GM12878 (cell line): Measurements from ENCODE around the gene MLN. TPM values are rescaled to one million over a fixed set of nuclear protein-coding genes. Genes with fewer than 3 reads are reported as not detected.

Source experiments
- ATAC-seq: fragments of 200-7000 bp; cut with Tn5 transposase; 3 replicates; pipeline ENCODE4 v1.9.1; 2020; ENCODE audit warnings: mild to moderate bottlenecking, moderate library complexity
- BruUV-seq: library from RNA; stranded (reverse); fragments of 400-500 nt; replicated peaks from 2 replicates; lab custom pipeline; 2021; lab: Mats Ljungman, UMichigan
- CTCF ChIA-PET: fragments of 300-600 bp; sonication (Branson Sonifier 250); formaldehyde crosslinking; extraction: SDS; loops from one replicate; lab custom pipeline; 2021; ENCODE audit warnings: inconsistent platforms; lab: Yijun Ruan, JAX
- POLR2A ChIA-PET: fragments of 350-600 bp; formaldehyde crosslinking; extraction: SDS; loops from one replicate; lab custom pipeline; 2021; ENCODE audit warnings: inconsistent platforms; lab: Charles Lee
- RAD21 ChIA-PET: fragments of 300-600 bp; sonication (Branson Sonifier 250); formaldehyde crosslinking; loops from one replicate; lab custom pipeline; 2023; ENCODE audit warnings: antibody characterized with exemption; ENCODE audit not compliant: unreplicated experiment; lab: Charles Lee
- SMC1A ChIA-PET: fragments of 300-600 bp; sonication (Branson Sonifier 250); formaldehyde crosslinking; loops from one replicate; lab custom pipeline; 2023; ENCODE audit not compliant: unreplicated experiment, uncharacterized antibody; lab: Charles Lee
- DNase-seq: peaks from one replicate; pipeline ENCODE4 v3.0.0-alpha.2; 2011; ENCODE audit warnings: low read depth, low spot score
- FAIRE-seq: peaks from 3 replicates; lab custom pipeline; 2011; peaks lifted over from hg19 to GRCh38; lab: Jason Lieb, UNC
- H2AFZ ChIP-seq: 2 replicates; pipeline ENCODE4 v1.6.0; 2011; ENCODE audit warnings: low read depth, low read length, control low read depth; ENCODE audit not compliant: control insufficient read depth
- H3K27ac ChIP-seq: 2 replicates; pipeline ENCODE4 v1.5.1; 2011; ENCODE audit warnings: control low read depth; ENCODE audit not compliant: control insufficient read depth, insufficient read depth
- H3K27me3 ChIP-seq, 2 experiments: replicated peaks in 1 of 2; 2 replicates each; pipeline versions ENCODE4 v1.6.0 to v1.6.1; 2011; ENCODE audit warnings: low read length in 1 of 2; ENCODE audit not compliant: control insufficient read depth in 2 of 2, insufficient read depth in 2 of 2
- H3K36me3 ChIP-seq, 2 experiments: 2 replicates each; pipeline ENCODE4 v1.5.1; 2011; ENCODE audit warnings: low read length in 1 of 2; ENCODE audit not compliant: control insufficient read depth in 2 of 2, insufficient read depth in 2 of 2
- H3K4me1 ChIP-seq: 2 replicates; pipeline ENCODE4 v1.6.1; 2011; ENCODE audit warnings: mild to moderate bottlenecking, low read length, moderate library complexity, mixed read lengths; ENCODE audit not compliant: control insufficient read depth, insufficient read depth
- H3K4me2 ChIP-seq: 2 replicates; pipeline ENCODE4 v1.6.0; 2011; ENCODE audit warnings: control low read depth; ENCODE audit not compliant: control insufficient read depth, insufficient read depth
- H3K4me3 ChIP-seq: fragments of 200-600 bp; sonication (generic); 2 replicates; pipeline ENCODE4 v1.5.1; 2016
- H3K79me2 ChIP-seq: 2 replicates; pipeline ENCODE4 v1.6.0; 2011; ENCODE audit warnings: low read length; ENCODE audit not compliant: control insufficient read depth, insufficient read depth
- H3K9ac ChIP-seq: 2 replicates; pipeline ENCODE4 v1.8.0; 2011; ENCODE audit warnings: low read length, control low read depth, mixed read lengths; ENCODE audit not compliant: control insufficient read depth, insufficient read depth
- H3K9me3 ChIP-seq: replicated peaks from 3 replicates; pipeline ENCODE4 v1.5.1; 2011; ENCODE audit warnings: mild to moderate bottlenecking, low read length; ENCODE audit not compliant: control insufficient read depth, insufficient read depth
- H4K20me1 ChIP-seq: 2 replicates; pipeline ENCODE4 v1.6.0; 2011; ENCODE audit not compliant: control insufficient read depth, insufficient read depth
- BCL11A ChIP-seq: IDR thresholded peaks from 2 replicates; pipeline ENCODE4 v1.6.1; 2011; ENCODE audit warnings: low read depth, low read length
- HDAC2 ChIP-seq: fragments of 200-600 bp; sonication (generic); IDR thresholded peaks from 2 replicates; pipeline ENCODE4 v1.6.1; 2017
- NBN ChIP-seq: fragments of 450-650 bp; IDR thresholded peaks from 2 replicates; pipeline ENCODE4 v1.6.1; 2016
- NRF1 ChIP-seq: conservative IDR thresholded peaks from 2 replicates; pipeline ENCODE4 v1.6.1; 2011; ENCODE audit warnings: mild to moderate bottlenecking, low read depth, low read length, improper control_type of control experiment
- SPI1 ChIP-seq: IDR thresholded peaks from 2 replicates; pipeline ENCODE4 v1.6.1; 2011; ENCODE audit warnings: low read depth, mild to moderate bottlenecking, low read length, moderate library complexity, borderline replicate concordance; ENCODE audit not compliant: insufficient read depth
- SRF ChIP-seq, 2 experiments: IDR thresholded peaks; 2 replicates each; pipeline ENCODE4 v1.6.1; 2011; ENCODE audit warnings: low read depth in 2 of 2, low read length in 2 of 2, mild to moderate bottlenecking in 1 of 2, moderate library complexity in 1 of 2
- SUZ12 ChIP-seq: fragments of 200-600 bp; sonication (generic); IDR thresholded peaks from one replicate; pipeline ENCODE4 v1.6.1; 2018; ENCODE audit warnings: antibody characterized with exemption, mild to moderate bottlenecking; ENCODE audit not compliant: unreplicated experiment
- TCF12 ChIP-seq: IDR thresholded peaks from 2 replicates; pipeline ENCODE4 v1.6.1; 2011; ENCODE audit warnings: low read depth, mild to moderate bottlenecking, low read length
- WGBS: methylation state at CpG from one replicate; pipeline ENCODE4 v1.1.6; 2016; ENCODE audit warnings: low lambda C conversion rate; ENCODE audit not compliant: insufficient replicate concordance, insufficient coverage; ENCODE audit errors: missing lambda C conversion rate; 5-methylcytosine and 5-hydroxymethylcytosine counted together
- in situ Hi-C: fragments of 300-500 bp; cut with MboI; formaldehyde crosslinking; loops from 9 replicates; pipeline ENCODE4 v1.14.3; 2018; ENCODE audit warnings: mixed read lengths
- intact Hi-C: fragments of 100-400 bp; cut with micrococcal nuclease; formaldehyde crosslinking; loops from one replicate; pipeline ENCODE4 v1.14.2; 2022; ENCODE audit not compliant: unreplicated experiment
- polyA plus RNA-seq, 11 experiments: library from polyadenylated mRNA; depleted of rRNA in 4 of 11; unstranded in 6 of 11; stranded (reverse) in 5 of 11; fragments of >200 nt; fragmentation: Nextera tagmentation in 4 of 11; fragmentation: Illumina TruSeq in 1 of 11; extraction: Ambion mirVana in 4 of 11; extraction: Trizol in 1 of 11; gene quantifications; 1 replicate in 1 of 11; 2 replicates in 10 of 11; pipeline versions ENCODE4 v1.2.1 to v1.2.3, GENCODE V29; 2011 to 2016; ENCODE audit warnings: inconsistent platforms in 2 of 11, missing spikeins in 2 of 11, low read depth in 1 of 11
- total RNA-seq, 4 experiments: library from RNA; depleted of rRNA in 3 of 4; stranded (reverse); fragments of >200 nt in 3 of 4; fragmentation: Illumina TruSeq in 1 of 4; extraction: Trizol in 1 of 4; gene quantifications; 2 replicates each; pipeline versions ENCODE4 v1.2.1 to v1.2.3, GENCODE V29; 2013 to 2021
- TF ChIP-seq, protein P1 (sequence below): fragments of 450-650 bp; IDR thresholded peaks from 2 replicates; pipeline ENCODE4 v1.6.1; 2017; ENCODE audit warnings: mild to moderate bottlenecking, low read depth, inconsistent platforms; ENCODE audit not compliant: poor library complexity, severe bottlenecking
- TF ChIP-seq, protein P2 (sequence below): fragments of 450-650 bp; formaldehyde crosslinking; IDR thresholded peaks from 2 replicates; pipeline ENCODE4 v1.4.0; 2022; ENCODE audit warnings: mild to moderate bottlenecking, moderate library complexity
- TF ChIP-seq, protein P3 (sequence below): fragments of 450-650 bp; IDR thresholded peaks from 2 replicates; pipeline ENCODE4 v1.6.1; 2018; ENCODE audit warnings: borderline replicate concordance, mild to moderate bottlenecking; ENCODE audit not compliant: partially characterized antibody

The MLN gene
- total and polyA plus RNA-seq, 10 of the 15 experiments (the other 5 are each of a cell fraction or from before 2014, with no cell fraction given), result not detected

DNA sequence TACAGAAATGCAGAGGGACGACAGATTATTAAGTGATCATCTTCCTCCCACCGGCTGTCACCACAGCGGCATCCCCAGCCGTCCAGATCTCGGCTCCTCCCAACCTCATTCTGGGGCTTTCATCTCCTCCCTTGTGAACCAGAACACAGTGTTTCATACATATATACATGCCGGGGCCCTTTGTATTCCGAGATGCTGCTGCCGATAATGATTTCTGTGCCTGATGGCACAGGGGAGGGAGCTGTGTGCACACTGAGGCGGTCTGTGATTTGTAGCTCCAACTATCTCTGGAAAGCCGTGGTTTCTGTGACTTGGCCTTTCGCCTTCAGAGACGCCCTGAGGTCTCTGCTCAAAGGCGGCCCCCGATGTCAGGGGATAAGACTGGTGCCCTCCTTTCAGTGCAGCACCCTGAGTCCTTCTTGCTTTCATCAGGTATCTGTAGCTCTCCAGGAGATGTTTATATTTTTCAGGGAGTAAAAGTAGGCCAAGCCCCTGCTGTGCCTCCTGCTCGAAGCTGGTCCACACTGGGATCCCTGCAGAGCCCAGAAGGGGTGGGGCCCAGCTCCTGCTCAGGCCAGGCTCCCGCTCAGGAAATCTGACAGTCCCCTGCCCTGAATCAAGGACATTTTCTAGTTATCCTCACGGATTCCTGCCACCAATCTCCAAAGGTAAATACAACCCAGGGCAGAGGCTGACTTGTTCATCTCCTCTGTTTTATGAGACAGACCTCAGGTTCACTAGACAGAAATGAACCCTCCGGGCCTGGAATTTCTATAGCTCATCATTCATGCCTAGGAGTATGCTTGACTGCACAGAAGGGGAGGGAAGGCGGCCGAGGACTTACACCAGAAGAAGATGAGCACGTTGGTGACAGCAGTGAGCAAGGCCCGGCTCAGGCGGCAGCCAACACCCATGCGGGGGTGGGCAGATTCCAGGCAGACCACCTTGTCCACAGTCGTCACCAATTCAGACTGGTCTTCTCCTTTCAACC, 26.1 kb downstream of the MLN start:
- Histone ChIP-seq H3K4me1 (no peaks in the 10 kb centered on the region), H3K4me2 (no peak overlapping the region), H4K20me1 (no peaks in the 10 kb centered on the region), H3K27ac (no peak overlapping the region), H3K4me3 (no peak overlapping the region), H3K27me3 (no peaks in the 10 kb centered on the region), H3K9me3 (no peaks in the 10 kb centered on the region), H2AFZ (no peak overlapping the region), H3K79me2 (no peaks in the 10 kb centered on the region), H3K36me3 (peaks cover 15 to 35% of the 10 kb centered on the region in 2 experiments), H3K9ac (no peak overlapping the region)
- RAD21 ChIA-PET, result no interaction called here
- no peak for FAIRE-seq
- intact Hi-C loops, result no loop called here
- POLR2A ChIA-PET, result no interaction called here
- CTCF ChIA-PET, result interaction anchor here (0.8 to 4.9 kb wide), 2 partner anchors 8 to 31 kb away, joined by 3 to 33 read pairs; no protein-coding TSS in a partner anchor
- 96% methylated on average over 25 of the region's 25 CpGs for WGBS
- TF ChIP-seq NRF1, result no peak
- no peak for TF ChIP-seq TCF12
- no peak for TF ChIP-seq SPI1
- TF ChIP-seq BCL11A, result no peak
- no peak for TF ChIP-seq NBN
- no peak for TF ChIP-seq SRF (IDR thresholded peaks at IDR 0.05; ENCODE audit: low read depth in 2 of 2, low read length in 2 of 2)
- TF ChIP-seq, protein P1, sequence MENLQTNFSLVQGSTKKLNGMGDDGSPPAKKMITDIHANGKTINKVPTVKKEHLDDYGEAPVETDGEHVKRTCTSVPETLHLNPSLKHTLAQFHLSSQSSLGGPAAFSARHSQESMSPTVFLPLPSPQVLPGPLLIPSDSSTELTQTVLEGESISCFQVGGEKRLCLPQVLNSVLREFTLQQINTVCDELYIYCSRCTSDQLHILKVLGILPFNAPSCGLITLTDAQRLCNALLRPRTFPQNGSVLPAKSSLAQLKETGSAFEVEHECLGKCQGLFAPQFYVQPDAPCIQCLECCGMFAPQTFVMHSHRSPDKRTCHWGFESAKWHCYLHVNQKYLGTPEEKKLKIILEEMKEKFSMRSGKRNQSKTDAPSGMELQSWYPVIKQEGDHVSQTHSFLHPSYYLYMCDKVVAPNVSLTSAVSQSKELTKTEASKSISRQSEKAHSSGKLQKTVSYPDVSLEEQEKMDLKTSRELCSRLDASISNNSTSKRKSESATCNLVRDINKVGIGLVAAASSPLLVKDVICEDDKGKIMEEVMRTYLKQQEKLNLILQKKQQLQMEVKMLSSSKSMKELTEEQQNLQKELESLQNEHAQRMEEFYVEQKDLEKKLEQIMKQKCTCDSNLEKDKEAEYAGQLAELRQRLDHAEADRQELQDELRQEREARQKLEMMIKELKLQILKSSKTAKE, result no peak
- TF ChIP-seq, protein P2, sequence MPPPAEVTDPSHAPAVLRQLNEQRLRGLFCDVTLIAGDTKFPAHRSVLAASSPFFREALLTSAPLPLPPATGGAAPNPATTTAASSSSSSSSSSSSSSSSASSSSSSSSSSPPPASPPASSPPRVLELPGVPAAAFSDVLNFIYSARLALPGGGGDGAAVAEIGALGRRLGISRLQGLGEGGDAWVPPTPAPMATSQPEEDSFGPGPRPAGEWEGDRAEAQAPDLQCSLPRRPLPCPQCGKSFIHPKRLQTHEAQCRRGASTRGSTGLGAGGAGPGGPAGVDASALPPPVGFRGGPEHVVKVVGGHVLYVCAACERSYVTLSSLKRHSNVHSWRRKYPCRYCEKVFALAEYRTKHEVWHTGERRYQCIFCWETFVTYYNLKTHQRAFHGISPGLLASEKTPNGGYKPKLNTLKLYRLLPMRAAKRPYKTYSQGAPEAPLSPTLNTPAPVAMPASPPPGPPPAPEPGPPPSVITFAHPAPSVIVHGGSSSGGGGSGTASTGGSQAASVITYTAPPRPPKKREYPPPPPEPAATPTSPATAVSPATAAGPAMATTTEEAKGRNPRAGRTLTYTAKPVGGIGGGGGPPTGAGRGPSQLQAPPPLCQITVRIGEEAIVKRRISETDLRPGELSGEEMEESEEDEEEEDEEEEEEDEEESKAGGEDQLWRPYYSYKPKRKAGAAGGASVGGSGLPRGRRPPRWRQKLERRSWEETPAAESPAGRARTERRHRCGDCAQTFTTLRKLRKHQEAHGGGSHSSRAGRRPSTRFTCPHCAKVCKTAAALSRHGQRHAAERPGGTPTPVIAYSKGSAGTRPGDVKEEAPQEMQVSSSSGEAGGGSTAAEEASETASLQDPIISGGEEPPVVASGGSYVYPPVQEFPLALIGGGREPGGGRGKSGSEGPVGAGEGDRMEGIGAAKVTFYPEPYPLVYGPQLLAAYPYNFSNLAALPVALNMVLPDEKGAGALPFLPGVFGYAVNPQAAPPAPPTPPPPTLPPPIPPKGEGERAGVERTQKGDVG (CRISPR knock-in tag), result no peak
- TF ChIP-seq, protein P3, sequence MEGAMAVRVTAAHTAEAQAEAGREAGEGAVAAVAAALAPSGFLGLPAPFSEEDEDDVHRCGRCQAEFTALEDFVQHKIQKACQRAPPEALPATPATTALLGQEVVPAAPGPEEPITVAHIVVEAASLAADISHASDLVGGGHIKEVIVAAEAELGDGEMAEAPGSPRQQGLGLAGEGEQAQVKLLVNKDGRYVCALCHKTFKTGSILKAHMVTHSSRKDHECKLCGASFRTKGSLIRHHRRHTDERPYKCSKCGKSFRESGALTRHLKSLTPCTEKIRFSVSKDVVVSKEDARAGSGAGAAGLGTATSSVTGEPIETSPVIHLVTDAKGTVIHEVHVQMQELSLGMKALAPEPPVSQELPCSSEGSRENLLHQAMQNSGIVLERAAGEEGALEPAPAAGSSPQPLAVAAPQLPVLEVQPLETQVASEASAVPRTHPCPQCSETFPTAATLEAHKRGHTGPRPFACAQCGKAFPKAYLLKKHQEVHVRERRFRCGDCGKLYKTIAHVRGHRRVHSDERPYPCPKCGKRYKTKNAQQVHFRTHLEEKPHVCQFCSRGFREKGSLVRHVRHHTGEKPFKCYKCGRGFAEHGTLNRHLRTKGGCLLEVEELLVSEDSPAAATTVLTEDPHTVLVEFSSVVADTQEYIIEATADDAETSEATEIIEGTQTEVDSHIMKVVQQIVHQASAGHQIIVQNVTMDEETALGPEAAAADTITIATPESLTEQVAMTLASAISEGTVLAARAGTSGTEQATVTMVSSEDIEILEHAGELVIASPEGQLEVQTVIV, result no peak
- TF ChIP-seq HDAC2, result no peak
- TF ChIP-seq SUZ12, result no peak
- SMC1A ChIA-PET, result no interaction called here
- DNase-seq, result no peak
- no peak for ATAC-seq
- in situ Hi-C loops, result no loop called here
- BruUV-seq, result no TSS peak
